Epithelial cell of esophagus (primary cell): Measurements from ENCODE around the gene MAP7D3.

ENCODE experiments used
- DNase-seq: peaks from one replicate; pipeline ENCODE4 v3.0.0; 2010; ENCODE audit warnings: low read depth
- H3K4me3 ChIP-seq: 2 replicates; pipeline ENCODE4 v1.5.1; 2011; ENCODE audit warnings: mild to moderate bottlenecking, low read length, control low read depth
- CTCF ChIP-seq: IDR thresholded peaks from 2 replicates; pipeline ENCODE4 v1.5.1; 2011; ENCODE audit warnings: low read depth, mild to moderate bottlenecking, low read length, control low read depth, inconsistent platforms; ENCODE audit not compliant: insufficient read depth; ENCODE audit errors: missing control alignments

MAP7D3 gene

GRCh38 chrX:136273986-136274385, 22.8 kb upstream of the MAP7D3 start:
- no peak for TF ChIP-seq CTCF
- DNase-seq, result no peak
- H3K4me3 ChIP-seq, result no peak overlapping the region

- no peak for TF ChIP-seq CTCF
- DNase-seq, result no peak
- H3K4me3 ChIP-seq, result no peak overlapping the region
Observed at GRCh38 chrX:136272325-136272724, 21.1 kb upstream of the MAP7D3 start.

GRCh38 chrX:136271300-136271699, 20.1 kb upstream of the MAP7D3 start:
- no peak for TF ChIP-seq CTCF
- H3K4me3 ChIP-seq, result no peak overlapping the region
- no peak for DNase-seq

GRCh38 chrX:136269921-136270320, 18.7 kb upstream of the MAP7D3 start:
- no peak for TF ChIP-seq CTCF
- DNase-seq, result no peak
- H3K4me3 ChIP-seq, result no peak overlapping the region

GRCh38 chrX:136268051-136269048, 17.1 kb upstream of the MAP7D3 start:
- peak; percentile 69 for TF ChIP-seq CTCF
- DNase-seq, result peak; percentile 39
- no peak overlapping the region for H3K4me3 ChIP-seq

- TF ChIP-seq CTCF, result no peak
- no peak for DNase-seq
- H3K4me3 ChIP-seq, result no peak overlapping the region
Observed at GRCh38 chrX:136266828-136267227, 15.6 kb upstream of the MAP7D3 start.

GRCh38 chrX:136262812-136263315, 11.7 kb upstream of the MAP7D3 start:
- no peak for DNase-seq
- TF ChIP-seq CTCF, result no peak
- no peak overlapping the region for H3K4me3 ChIP-seq
